Thymus (tissue), 11 donors: Measurements from ENCODE around the gene GNG7. TPM values are rescaled to one million over a fixed set of nuclear protein-coding genes. Genes with fewer than 3 reads are reported as not detected.

Experiments used
- DNase-seq, 9 donors: peaks; one replicate each; pipeline ENCODE4 v3.0.0-alpha.2; 2013; ENCODE audit warnings: low spot score in 9 of 9, low read depth in 6 of 9, missing footprints in 1 of 9
- H3K27ac ChIP-seq, 2 donors: one replicate each; pipeline ENCODE4 v1.5.1; 2013; ENCODE audit warnings: control low read depth in 1 of 2, low read depth in 1 of 2, low read length in 1 of 2, mild to moderate bottlenecking in 1 of 2, moderate library complexity in 1 of 2
- H3K27me3 ChIP-seq, 2 donors: one replicate each; pipeline ENCODE4 v1.5.1; 2013; ENCODE audit warnings: low read length in 1 of 2; ENCODE audit not compliant: control insufficient read depth in 2 of 2, insufficient read depth in 1 of 2
- H3K36me3 ChIP-seq, 2 donors: one replicate each; pipeline ENCODE4 v1.5.1; 2013; ENCODE audit warnings: low read length in 1 of 2, mild to moderate bottlenecking in 1 of 2, moderate library complexity in 1 of 2; ENCODE audit not compliant: control insufficient read depth in 2 of 2, insufficient read depth in 2 of 2
- H3K4me1 ChIP-seq, 2 donors: one replicate each; pipeline ENCODE4 v1.5.1; 2013; ENCODE audit warnings: low read length in 2 of 2; ENCODE audit not compliant: control insufficient read depth in 2 of 2, insufficient read depth in 2 of 2
- H3K4me3 ChIP-seq, 2 donors: one replicate each; pipeline ENCODE4 v1.5.1; 2013; ENCODE audit warnings: low read length in 2 of 2, control low read depth in 1 of 2, mild to moderate bottlenecking in 1 of 2
- H3K9me3 ChIP-seq, 2 donors: one replicate each; pipeline ENCODE4 v1.5.1; 2013; ENCODE audit warnings: low read length in 1 of 2, mild to moderate bottlenecking in 1 of 2; ENCODE audit not compliant: control insufficient read depth in 2 of 2, insufficient read depth in 1 of 2
- WGBS: extraction: QIAGEN DNeasy Blood & Tissue Kit; methylation state at CpG from one replicate; pipeline ENCODE4 v1.1.7; 2013; 5-methylcytosine and 5-hydroxymethylcytosine counted together
- polyA plus RNA-seq: library from polyadenylated mRNA; stranded (reverse); fragments of 200-250 nt; gene quantifications from one replicate; pipeline ENCODE4 v1.2.3, GENCODE V29; 2013
- total RNA-seq: library from RNA; stranded (reverse); fragments of 120-200 nt; gene quantifications from one replicate; pipeline ENCODE4 v1.2.4, GENCODE V29; 2013
- donor health status: healthy.

Gene GNG7
- total and polyA plus RNA-seq, 2 donors: 0.71 to 4.2 TPM

DNA sequence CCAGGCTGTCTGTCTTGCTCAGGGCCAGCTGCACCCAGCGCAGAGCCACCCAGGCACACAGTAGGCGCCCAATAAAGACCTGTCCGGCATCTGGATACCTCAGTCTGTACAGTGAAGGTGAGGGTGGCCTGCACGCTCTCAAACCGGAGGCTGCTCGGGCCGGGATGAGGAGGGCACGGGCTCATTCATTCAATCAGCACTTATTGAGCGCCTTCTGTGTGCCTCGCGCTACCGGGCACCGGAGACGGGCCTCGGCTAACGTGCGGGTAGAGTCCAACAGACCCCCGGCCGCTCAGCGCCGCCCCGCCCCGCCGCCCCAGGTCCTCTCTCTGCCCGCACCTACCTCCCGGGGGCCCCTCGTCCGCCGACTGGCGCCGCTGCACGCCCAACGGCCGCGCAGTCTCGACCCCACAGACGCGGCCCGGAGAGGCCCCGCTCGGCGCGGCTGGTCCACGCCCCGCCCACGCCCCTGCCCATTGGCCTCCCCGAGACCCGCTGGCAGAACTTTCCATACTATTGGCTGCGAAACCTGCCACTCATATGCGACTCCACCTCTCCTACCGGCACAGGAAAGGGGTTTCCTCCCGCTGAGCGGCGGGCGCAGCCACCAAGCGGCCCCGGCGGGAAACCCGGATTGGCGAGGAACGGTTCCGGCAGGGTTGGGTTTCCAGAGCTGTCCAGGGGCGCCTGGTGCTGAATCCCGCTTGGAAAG lies 37.3 kb upstream of the GNG7 start, which contains the start of gene SLC39A3:
Gene SLC39A3 (minus strand): TSS at position 416 of the 712 bp plus-strand sequence. CDS start 2,760 bp downstream, outside the sequence.
- Histone ChIP-seq H3K27ac (peak within 1 kb of the TSS; percentile 43 to 66), H3K4me3 (peak within 1 kb of the TSS; percentile 74 to 90), H3K9me3 (peaks cover 0 to 2% of the 10 kb centered on the region in 2 donors), H3K36me3 (peaks cover 23 to 26% of the 10 kb centered on the region in 2 donors), H3K4me1 (peaks cover 6 to 15% of the 10 kb centered on the region in 2 donors), H3K27me3 (peaks cover 0 to 12% of the 10 kb centered on the region in 2 donors)
- DNase-seq: peak; percentile 90 to 100 (median 98)
- WGBS: under 1% methylated on average over 64 of the region's 64 CpGs

DNA sequence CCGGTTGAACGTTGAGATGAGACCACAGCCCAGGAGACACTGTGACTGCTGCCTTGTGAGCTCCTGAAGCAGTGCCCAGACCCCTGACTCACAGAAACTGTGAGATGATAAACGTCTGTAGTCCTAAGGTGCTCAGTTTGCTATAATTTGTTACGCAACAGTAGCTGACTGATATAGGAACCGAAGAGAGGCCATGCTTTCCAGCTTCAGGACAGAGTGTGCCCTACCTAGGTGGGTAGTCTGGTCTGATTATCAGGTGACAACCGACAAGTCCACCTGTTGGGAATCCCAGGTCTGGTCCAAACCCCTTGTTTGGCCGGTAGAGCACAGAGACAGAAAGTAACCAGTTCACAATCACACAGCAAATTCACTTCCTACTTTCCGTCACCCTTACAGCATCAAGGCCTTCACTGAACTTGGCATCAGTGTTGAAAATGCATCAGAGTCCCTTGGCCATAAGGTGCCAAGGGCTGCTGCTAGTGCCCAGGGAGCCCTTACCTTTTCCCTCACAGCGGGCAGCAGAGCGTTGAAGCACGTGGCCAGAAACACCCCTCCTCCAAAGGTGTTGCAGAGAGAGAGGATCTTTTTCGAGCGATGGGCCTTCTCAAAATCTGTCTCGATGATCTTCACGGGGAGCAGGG lies 34.2 kb upstream of the GNG7 start:
- Histone ChIP-seq H3K4me1 (peaks cover 6 to 15% of the 10 kb centered on the region in 2 donors), H3K27me3 (peaks cover 0 to under 1% of the 10 kb centered on the region in 2 donors), H3K4me3 (no peak overlapping the region), H3K36me3 (peaks cover 43 to 47% of the 10 kb centered on the region in 2 donors), H3K9me3 (peaks cover 0 to 2% of the 10 kb centered on the region in 2 donors), H3K27ac (no peak overlapping the region)
- 97% methylated on average over 15 of the region's 15 CpGs for WGBS
- no peak for DNase-seq

DNA sequence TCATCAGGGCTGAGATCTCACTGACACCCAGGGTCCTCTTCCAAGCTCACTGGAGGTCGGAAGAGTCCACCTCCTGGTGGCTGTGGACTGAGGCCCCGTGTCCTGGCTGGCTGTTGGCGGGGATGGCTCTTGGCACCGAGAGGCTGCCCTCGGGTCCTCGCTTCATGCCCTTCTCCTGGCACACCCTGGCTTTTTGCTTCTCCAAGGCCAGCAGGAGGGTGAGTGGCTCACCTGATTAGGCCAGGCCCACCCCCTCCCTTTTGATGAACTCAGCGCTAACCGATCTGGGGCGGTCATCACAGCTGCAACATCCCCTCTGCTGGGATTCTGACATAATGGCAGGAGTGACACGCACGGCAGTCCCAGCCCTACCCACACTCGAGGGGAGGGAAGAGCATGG lies 32.9 kb upstream of the GNG7 start:
- no peak for DNase-seq
- WGBS: 98% methylated on average over 12 of the region's 12 CpGs
- H3K36me3 ChIP-seq: peaks cover 44 to 47% of the 10 kb centered on the region in 2 donors

DNA sequence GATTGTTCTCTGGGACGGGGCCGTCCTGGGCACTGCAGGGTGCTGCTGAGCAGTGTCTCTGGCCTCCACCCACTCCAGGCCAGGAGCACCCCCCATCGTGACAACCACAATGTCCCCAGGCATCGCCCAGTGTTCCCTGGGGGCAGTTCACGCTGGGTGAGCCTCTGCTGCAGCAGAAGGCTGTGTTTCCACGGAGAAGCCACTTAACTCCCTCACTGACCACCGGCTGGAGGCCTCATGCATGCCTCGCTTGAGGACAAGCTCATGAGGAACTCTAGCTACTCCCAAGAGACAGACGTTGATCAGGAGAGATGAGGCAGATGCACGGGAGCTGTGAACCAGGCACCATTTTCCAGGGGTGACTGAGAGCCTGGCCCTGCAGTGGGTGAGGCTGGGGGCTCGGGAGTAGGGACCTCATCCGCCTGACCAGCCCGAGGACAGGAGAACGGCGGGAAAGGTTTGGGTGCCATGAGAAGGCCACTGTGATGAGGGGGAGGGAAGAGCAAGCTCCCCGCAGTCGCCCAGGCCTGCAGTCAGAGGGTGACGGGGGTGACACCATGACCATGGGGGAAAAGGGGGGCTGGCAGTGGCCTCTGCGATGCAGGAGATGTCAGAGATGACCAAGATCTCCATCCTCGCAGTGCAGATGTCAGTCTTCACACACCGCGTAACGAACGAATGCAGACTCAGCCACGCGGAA lies 32.2 kb upstream of the GNG7 start:
- 96% methylated on average over 26 of the region's 26 CpGs for WGBS
- Histone ChIP-seq H3K9me3 (peaks cover 0 to 4% of the 10 kb centered on the region in 2 donors), H3K4me1 (peaks cover 6 to 12% of the 10 kb centered on the region in 2 donors), H3K27me3 (no peaks in the 10 kb centered on the region), H3K36me3 (peaks cover 44 to 47% of the 10 kb centered on the region in 2 donors), H3K4me3 (no peak overlapping the region), H3K27ac (no peak overlapping the region)
- DNase-seq: no peak

More for the DNA sequence above, 32.9 kb upstream of the GNG7 start:
- H3K4me1 ChIP-seq: peaks cover 6 to 15% of the 10 kb centered on the region in 2 donors
- no peak overlapping the region for H3K4me3 ChIP-seq
- H3K27me3 ChIP-seq: no peaks in the 10 kb centered on the region
- no peak overlapping the region for H3K27ac ChIP-seq
- H3K9me3 ChIP-seq: peaks cover 0 to 4% of the 10 kb centered on the region in 2 donors

DNA sequence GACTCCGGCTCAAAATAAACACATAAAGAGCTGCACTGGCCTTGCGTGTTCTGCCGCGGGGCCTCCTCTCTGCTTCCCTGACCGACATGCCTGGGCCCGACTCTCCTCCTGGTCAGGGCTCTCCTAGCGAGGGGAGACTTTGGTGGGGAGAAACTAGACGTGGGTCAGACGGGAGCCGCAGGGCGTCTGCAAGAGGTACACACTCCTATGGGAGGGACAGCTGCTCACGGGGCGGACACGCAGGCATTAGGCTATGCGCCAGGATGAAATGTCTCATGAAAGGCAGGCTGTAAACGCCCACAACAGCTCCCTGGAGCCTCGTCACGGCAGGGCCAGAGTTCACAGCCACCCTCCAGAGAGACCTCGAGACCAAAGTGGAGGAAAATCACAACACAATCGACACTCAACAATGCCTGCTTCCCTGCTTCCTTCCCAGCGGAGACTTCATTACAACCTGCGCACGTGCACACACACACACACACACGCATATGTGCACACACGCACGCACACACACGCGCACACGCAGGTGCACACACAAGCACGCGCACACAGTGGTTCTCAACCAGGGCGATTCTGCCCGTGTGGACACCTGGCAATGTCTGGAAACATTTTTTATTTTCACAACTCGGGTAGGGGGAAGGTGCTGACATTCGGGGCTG lies 31.6 kb upstream of the GNG7 start:
- H3K4me3 ChIP-seq: no peak overlapping the region
- peaks cover 0 to 4% of the 10 kb centered on the region in 2 donors for H3K9me3 ChIP-seq
- H3K27me3 ChIP-seq: no peaks in the 10 kb centered on the region
- WGBS: 95% methylated on average over 35 of the region's 35 CpGs
- peaks cover 44 to 47% of the 10 kb centered on the region in 2 donors for H3K36me3 ChIP-seq
- DNase-seq: no peak
- no peak overlapping the region for H3K27ac ChIP-seq
- H3K4me1 ChIP-seq: peaks cover 2 to 6% of the 10 kb centered on the region in 2 donors

DNA sequence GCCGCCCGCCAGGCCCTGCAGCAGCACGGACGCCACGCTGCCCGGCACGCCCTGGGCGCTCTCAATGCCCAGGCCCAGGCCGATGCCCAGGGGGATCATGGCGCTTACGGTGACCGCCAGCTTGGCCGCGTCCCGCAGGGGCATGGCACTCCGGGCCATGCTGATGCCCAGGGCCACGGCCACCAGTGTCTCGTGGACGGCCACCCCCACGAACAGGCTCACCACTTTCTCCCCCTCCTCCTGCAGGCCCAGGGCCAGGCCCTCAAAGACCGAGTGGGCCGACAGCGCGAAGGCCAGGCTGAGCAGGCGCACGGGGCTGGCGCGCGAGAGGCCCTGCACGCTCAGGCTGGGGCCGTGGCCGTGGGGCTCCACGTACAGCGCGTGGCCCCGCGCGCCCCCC lies 30.4 kb upstream of the GNG7 start:
- peaks cover 0 to 4% of the 10 kb centered on the region in 2 donors for H3K9me3 ChIP-seq
- no peak overlapping the region for H3K4me3 ChIP-seq
- DNase-seq: no peak
- peaks cover under 1 to 9% of the 10 kb centered on the region in 2 donors for H3K27me3 ChIP-seq
- no peaks in the 10 kb centered on the region for H3K4me1 ChIP-seq
- H3K27ac ChIP-seq: no peak overlapping the region
- 98% methylated on average over 38 of the region's 38 CpGs for WGBS
- H3K36me3 ChIP-seq: peaks cover 44 to 47% of the 10 kb centered on the region in 2 donors

- Histone ChIP-seq H3K36me3 (peaks cover 43 to 47% of the 10 kb centered on the region in 2 donors), H3K4me3 (no peak overlapping the region), H3K4me1 (no peaks in the 10 kb centered on the region), H3K9me3 (peaks cover 0 to 4% of the 10 kb centered on the region in 2 donors), H3K27me3 (peaks cover 4 to 16% of the 10 kb centered on the region in 2 donors), H3K27ac (no peak overlapping the region)
- DNase-seq: no peak
- WGBS: 98% methylated on average over 33 of the region's 33 CpGs
Measured at GRCh38 chr19:2732157-2732725, 29.7 kb upstream of the GNG7 start.

DNA sequence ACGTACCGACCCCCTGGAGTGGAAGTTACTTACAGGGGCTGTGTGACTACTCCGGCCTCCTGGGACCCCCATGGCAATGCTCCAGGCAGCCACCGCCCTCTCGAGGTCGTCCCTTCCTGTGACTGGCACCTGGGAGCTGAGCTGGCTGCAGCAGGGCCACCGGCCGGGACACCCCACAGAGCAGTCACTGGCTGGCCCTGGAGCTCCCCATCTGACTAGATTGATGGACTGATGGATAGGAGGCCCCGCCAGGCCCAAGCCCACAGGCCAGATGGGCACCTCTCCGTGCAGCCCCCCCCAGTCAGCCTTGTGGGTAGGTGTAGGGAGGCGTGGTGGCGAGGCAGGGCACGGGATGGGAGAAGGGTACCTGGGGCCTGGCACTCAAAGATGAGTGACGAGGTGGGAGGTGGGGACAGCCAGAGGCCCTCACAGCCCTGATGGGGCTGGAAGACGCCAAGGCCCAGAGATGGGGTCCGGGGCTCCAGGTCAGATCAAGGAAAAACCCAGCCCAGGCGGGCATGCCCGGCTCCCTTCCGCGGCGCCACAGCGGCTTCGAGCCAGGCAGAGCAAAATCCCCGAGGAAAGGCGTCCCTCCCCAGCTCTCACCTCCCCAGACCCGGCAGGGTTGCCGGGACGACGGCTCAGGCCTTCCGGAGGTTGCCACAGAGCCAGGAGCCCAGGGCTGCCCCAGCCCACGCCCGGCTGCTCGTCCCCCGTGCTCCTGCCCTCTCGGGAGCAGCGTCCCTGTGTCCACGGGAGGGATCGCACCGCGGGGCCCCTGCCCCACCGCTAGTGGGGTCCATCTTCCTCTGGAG lies 28.9 kb upstream of the GNG7 start:
- Histone ChIP-seq H3K36me3 (peaks cover 34 to 40% of the 10 kb centered on the region in 2 donors), H3K27ac (no peak overlapping the region), H3K9me3 (peaks cover 0 to 3% of the 10 kb centered on the region in 2 donors), H3K4me1 (peaks cover 0 to 4% of the 10 kb centered on the region in 2 donors), H3K4me3 (no peak overlapping the region), H3K27me3 (peaks cover 4 to 24% of the 10 kb centered on the region in 2 donors)
- WGBS: 94% methylated on average over 41 of the region's 41 CpGs
- DNase-seq: no peak
